ENCODE results near the gene SNRNP40. TPM values are rescaled to one million over a fixed set of nuclear protein-coding genes. Genes with fewer than 3 reads are reported as not detected.
A peak's percentile ranks its signal among the peaks of the same experiment; 100 is the strongest.

SNRNP40 gene
- total and polyA plus RNA-seq, 2 of the 13 experiments (the other 11 are each of a cell fraction or from before 2014, with no cell fraction given), result 51.0 to 147 TPM

GRCh38 chr1:31296486-31297276 is at the start of gene SNRNP40, which contains the start of gene ZCCHC17 (continued):
- TF ChIP-seq PRDM4 (CRISPR knock-in tag; IDR thresholded peaks at IDR 0.05; ENCODE audit: borderline replicate concordance) (0 out of 2 replicates have a peak, but pooled peaks have one; percentile 68), MZF1 (CRISPR knock-in tag; IDR thresholded peaks at IDR 0.05; ENCODE audit: borderline replicate concordance) (0 out of 2 replicates have a peak, but pooled peaks have one; percentile 58), AHDC1 (CRISPR knock-in tag; IDR thresholded peaks at IDR 0.05; ENCODE audit: borderline replicate concordance) (no peak), ZSCAN25 (CRISPR knock-in tag; IDR thresholded peaks at IDR 0.05) (peak; percentile 33; the same call in 1 of the 2 replicates), ZNF180 (CRISPR knock-in tag; IDR thresholded peaks at IDR 0.05; ENCODE audit: borderline replicate concordance, low read depth) (no peak; the same call in 1 of the 2 replicates), ZGPAT (CRISPR knock-in tag; IDR thresholded peaks at IDR 0.05) (peak; percentile 56), POLR2AphosphoS2 (IDR thresholded peaks at IDR 0.05; ENCODE audit: low read depth, low read length) (no peak), STAT6 (CRISPR knock-in tag; IDR thresholded peaks at IDR 0.05; ENCODE audit: borderline replicate concordance) (peak; percentile 63; the same call in 1 of the 2 replicates), TBP (CRISPR knock-in tag; IDR thresholded peaks at IDR 0.05) (no peak), ZBTB8A (CRISPR knock-in tag; IDR thresholded peaks at IDR 0.05; ENCODE audit: borderline replicate concordance, low read depth) (no peak), ZNF550 (CRISPR knock-in tag; IDR thresholded peaks at IDR 0.05; ENCODE audit: borderline replicate concordance) (no peak), ZBTB1 (CRISPR knock-in tag; IDR thresholded peaks at IDR 0.05; ENCODE audit: borderline replicate concordance) (no peak), NCOA5 (CRISPR knock-in tag; IDR thresholded peaks at IDR 0.05) (no peak), RFXAP (CRISPR knock-in tag; IDR thresholded peaks at IDR 0.05; ENCODE audit: borderline replicate concordance) (peak; percentile 96), ZSCAN31 (CRISPR knock-in tag; IDR thresholded peaks at IDR 0.05; ENCODE audit: low read depth) (peak; percentile 73; the same call in 1 of the 2 replicates)

Data from HepG2 (cell line).